Measurements from ENCODE around the gene MDN1. TPM values are rescaled to one million over a fixed set of nuclear protein-coding genes. Genes with fewer than 3 reads are reported as not detected.

MDN1 gene
- total RNA-seq, result 7.8 and 8.7 TPM in 2 replicates

GRCh38 chr6:89819336-89820130, at the start of gene MDN1:
MDN1 (minus strand) TSS chr6:89819794; CDS start chr6:89819607, 187 bp downstream.

GRCh38 chr6:89829472-89830169, 10.0 kb upstream of the MDN1 start, which contains the start of gene CASP8AP2:
CASP8AP2 (plus strand) TSS chr6:89829880.

GRCh38 chr6:89638320-89639195, 181.0 kb downstream of the MDN1 start, which contains the start of gene LYRM2:
LYRM2 (minus strand) TSS chr6:89638747; CDS start chr6:89638716, 31 bp downstream.

Other genes starting within 250 kb of the MDN1 start
- 9.2 and 21.4 TPM in 2 replicates for gene LYRM2, start 181.0 kb downstream of the MDN1 start, total RNA-seq
- gene CASP8AP2, start 10.1 kb upstream of the MDN1 start, total RNA-seq, result 3.2 and 5.7 TPM in 2 replicates
- not detected in 2 replicates for gene GJA10, start 74.7 kb upstream of the MDN1 start, total RNA-seq

Data from cardiac atrium fibroblast (primary cell).